ENCODE data around the gene BPI. TPM values are rescaled to one million over a fixed set of nuclear protein-coding genes. Genes with fewer than 3 reads are reported as not detected.
A peak's percentile ranks its signal among the peaks of the same experiment; 100 is the strongest.
"Not testable (repeated sequence)": the region's sequence is repeated elsewhere in the genome, so short reads cannot be mapped to it uniquely, and the experiment has no call there.

BPI gene
- total RNA-seq, 2 donors from 2014 or later: not detected

GRCh38 chr20:38320221-38320620, 16.3 kb downstream of the BPI start:
- intact Hi-C loops (cut with DNase I, micrococcal nuclease): loop anchor here in 1 of 2 donors (10.0 kb wide), 1 partner anchor 85 kb away; no protein-coding TSS in a partner anchor
- DNase-seq: no peak
- ATAC-seq: no peak

DNA sequence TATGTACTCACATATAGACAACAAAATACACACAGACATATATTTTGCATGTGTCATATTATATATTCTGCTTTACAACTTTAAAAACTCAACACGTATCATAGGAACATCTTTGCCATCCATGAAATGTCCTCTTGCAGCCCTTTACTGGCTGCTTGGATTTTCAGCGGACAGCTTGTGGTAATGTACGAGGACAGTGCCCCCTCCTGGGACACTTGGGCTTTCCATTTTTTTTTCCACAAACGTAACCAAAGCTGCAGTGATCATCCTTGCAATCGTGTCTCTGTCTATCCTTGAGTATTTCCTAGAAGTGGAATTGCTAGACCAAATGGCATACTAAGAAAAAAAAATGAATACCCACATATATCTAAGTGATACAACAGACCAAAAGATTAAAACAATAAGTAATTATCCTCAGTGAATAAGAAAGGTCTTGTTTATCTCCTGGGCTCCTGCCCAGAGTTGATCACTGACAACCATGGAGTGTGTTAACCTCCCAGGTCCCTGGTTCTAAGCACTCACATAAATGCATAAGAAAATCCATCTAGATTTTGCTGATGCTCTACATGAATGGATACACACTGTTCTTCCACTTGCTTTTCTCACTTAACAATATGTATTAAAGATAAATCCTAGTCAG, 18.1 kb downstream of the BPI start:
- intact Hi-C loops (cut with DNase I, micrococcal nuclease): loop anchor here in 1 of 2 donors (10.0 kb wide), 1 partner anchor 87 kb away; no protein-coding TSS in a partner anchor
- DNase-seq (peak in 1 of 2 donors; percentile 10), ATAC-seq (no peak)

DNA sequence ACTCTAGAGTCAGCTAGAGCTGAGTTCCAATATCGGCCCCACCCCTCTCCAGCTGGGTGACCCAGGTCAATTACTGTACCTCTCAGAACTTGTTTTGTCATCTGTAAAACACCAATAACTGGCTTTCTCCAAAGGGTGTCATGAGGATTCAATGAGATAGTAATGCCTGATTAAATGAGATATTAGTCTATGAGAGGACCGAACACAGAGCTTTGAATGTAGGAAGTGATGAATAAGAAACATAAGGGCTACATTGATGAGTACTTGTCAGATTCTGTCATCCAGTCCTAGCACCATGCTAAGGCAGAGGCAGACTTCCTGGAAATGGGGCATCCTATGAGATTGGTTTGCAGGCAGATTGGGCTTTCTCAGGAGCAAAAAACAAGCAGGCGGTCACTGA, 20.2 kb downstream of the BPI start:
- intact Hi-C loops (cut with DNase I, micrococcal nuclease): loop anchor here in 1 of 2 donors (10.0 kb wide), 1 partner anchor 89 kb away; no protein-coding TSS in a partner anchor
- ATAC-seq: no peak
- DNase-seq: no peak

DNA sequence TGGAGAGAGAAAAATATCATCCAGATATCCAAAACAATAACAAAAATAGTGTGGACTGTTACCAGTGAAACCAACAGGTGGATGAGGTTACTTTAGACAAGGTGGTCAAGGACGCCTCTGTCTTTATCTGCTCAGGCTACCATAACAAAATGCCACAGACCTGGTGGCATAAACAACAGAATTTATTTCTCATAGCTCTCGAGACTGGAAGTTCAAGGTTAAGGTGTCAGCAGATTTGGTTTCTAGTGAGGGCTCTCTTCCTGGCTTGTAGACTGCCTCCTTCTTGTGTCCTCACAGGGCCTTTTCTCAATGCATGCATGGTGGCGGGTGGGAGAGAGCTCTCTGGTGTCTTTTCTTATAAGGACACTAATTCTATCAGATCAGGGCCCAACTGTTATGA, 21.2 kb downstream of the BPI start:
- ATAC-seq (no peak), DNase-seq (no peak)
- intact Hi-C loops (cut with DNase I, micrococcal nuclease): loop anchor here in 1 of 2 donors (10.0 kb wide), 1 partner anchor 90 kb away; no protein-coding TSS in a partner anchor

DNA sequence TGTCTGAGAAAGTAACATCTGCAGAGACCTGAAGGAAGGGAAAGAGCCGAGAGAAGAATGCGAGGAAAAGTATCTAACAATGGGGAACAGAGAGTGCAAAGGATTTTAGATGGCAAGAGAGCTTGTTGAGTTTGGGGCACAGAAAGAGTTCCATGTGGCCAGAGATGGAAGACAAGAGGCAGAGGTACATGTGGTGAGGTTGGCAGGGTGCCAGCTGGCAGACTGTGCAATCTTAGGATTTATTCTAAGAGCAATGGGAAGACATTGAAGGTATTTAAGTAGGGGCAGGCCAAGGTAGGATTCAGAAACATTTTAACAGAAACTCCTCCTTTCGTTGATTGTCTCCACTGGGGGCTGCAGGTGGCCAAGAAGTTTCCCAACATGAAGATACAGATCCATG, 21.9 kb downstream of the BPI start:
- intact Hi-C loops (cut with DNase I, micrococcal nuclease): loop anchor here in 1 of 2 donors (10.0 kb wide), 1 partner anchor 91 kb away; no protein-coding TSS in a partner anchor
- ATAC-seq (no peak), DNase-seq (no peak)

- no peak for ATAC-seq
- intact Hi-C loops (cut with DNase I, micrococcal nuclease): loop anchor here in 1 of 2 donors (10.0 kb wide), 1 partner anchor 92 kb away; no protein-coding TSS in a partner anchor
- no peak for DNase-seq
These were observed 22.4 kb downstream of the BPI start for GRCh38 chr20:38326309-38326708.

DNA sequence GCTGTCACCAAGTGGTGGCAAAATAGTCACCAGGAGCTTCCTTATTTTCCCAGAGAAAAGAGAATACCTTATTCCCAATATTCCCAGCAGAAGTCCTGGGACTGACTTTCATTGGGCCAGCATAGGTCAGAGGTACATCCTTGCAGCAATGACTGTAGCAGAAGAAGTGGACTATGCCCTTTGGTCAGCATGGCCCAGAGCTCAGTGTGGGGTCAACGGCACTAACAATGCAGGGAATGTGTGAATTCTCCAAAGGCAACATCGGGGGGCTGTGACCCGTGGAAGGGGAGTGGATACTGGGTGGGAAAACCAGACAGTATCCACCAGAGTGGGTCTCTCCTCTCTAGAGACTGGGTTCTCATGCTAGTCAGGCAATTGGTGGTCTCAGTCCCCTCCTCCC, 26.7 kb downstream of the BPI start:
- DNase-seq (no peak), ATAC-seq (no peak)
- intact Hi-C loops (cut with DNase I, micrococcal nuclease): no loop called here

- DNase-seq (no peak), ATAC-seq (no peak)
- intact Hi-C loops (cut with DNase I, micrococcal nuclease): no loop called here
These were observed 27.3 kb downstream of the BPI start for GRCh38 chr20:38331245-38331644.

- intact Hi-C loops (cut with DNase I, micrococcal nuclease): no loop called here
- no peak for DNase-seq
- ATAC-seq: no peak
These were observed 27.9 kb downstream of the BPI start for GRCh38 chr20:38331814-38332213.

- intact Hi-C loops (cut with DNase I, micrococcal nuclease): no loop called here
- DNase-seq (no peak), ATAC-seq (no peak)
These were observed 30.1 kb downstream of the BPI start for GRCh38 chr20:38334016-38334415.

GRCh38 chr20:38336726-38337125, 32.8 kb downstream of the BPI start:
- ATAC-seq: no peak
- DNase-seq: no peak
- intact Hi-C loops (cut with DNase I, micrococcal nuclease): no loop called here

DNA sequence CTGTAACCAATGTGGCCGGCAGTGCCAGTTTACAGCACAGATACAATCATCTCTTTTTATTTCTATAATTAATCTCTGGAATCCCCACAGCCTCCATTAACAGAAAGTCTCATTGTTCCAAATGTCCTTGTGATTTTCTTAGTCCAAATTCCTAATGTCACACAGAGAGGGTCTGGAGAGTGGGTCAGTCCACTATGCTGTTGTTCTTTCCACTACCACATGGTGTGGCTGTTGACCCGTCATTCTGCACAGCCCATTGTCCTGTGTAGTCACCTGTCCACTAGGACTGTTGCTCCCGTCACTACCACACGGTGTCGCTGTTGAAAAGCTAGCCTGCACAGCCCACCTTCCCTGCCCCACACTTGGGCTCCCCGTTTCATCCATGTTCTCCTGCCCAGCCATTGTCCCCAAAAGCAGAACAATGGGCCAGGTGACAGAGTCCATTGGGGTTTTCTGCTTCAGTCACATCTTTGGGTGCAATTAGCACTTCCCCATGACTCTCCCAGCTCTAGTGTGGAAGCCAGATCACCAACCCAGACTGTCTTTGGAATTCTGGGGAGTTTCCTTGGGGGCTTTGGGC, 33.7 kb downstream of the BPI start:
- intact Hi-C loops (cut with DNase I, micrococcal nuclease): no loop called here
- DNase-seq (no peak), ATAC-seq (peak; percentile 33)

DNA sequence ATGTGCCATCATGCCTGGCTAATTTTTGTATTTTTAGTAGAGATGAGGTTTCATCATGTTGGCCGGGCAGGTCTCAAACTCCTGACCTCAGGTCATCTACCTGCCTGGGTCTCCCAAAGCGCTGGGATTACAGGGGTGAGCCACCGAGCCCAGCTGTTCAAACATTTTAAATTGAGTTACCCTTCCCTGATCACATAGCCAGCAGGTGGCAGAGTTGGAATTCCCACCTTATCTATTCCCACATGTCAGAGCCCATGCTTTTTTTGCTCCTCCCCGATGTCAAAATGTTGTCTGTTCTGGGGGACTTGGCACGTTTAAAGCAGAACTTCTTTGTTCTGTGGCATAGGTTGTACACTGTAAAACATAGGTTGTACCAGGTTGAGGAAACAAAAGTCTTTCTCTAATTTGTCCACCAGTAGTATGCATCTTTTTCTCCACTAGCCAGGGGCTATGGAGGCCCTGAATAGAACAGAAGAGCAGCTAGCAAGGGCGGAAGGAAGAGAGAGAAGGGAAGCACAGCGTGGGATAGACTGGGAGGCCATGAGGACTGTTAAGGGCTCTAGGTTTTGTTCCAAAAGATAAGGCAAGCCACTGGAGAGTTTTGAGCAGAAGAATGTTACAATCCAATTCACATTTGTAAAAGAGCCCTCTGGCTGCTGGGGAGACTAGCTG, 35.0 kb downstream of the BPI start:
- peak; percentile 37 for ATAC-seq
- no peak for DNase-seq
- intact Hi-C loops (cut with DNase I, micrococcal nuclease): no loop called here

- DNase-seq; ATAC-seq; intact Hi-C loops (cut with DNase I, micrococcal nuclease): not testable (repeated sequence)
These were observed 35.6 kb downstream of the BPI start for GRCh38 chr20:38339521-38339896.

DNA sequence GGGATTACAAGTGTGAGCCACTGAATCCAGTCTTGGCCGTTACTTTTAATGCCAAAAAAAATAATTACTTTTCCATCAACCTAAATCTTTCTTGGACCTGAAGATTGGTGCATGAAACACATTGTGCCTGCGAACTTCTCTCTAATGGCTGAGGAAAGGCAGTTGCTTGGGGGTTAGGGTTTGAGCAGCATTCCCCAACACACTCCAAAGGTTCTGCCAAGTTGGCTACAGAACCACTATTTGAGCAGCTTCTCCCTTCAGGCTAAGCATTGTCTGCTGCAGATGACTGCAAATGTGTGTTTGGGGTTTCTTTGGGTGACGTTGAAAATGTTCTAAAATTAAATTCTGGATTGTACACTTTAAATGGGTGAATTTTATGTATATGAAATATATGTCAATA, 36.0 kb downstream of the BPI start:
- intact Hi-C loops (cut with DNase I, micrococcal nuclease): no loop called here
- DNase-seq: no peak

DNA sequence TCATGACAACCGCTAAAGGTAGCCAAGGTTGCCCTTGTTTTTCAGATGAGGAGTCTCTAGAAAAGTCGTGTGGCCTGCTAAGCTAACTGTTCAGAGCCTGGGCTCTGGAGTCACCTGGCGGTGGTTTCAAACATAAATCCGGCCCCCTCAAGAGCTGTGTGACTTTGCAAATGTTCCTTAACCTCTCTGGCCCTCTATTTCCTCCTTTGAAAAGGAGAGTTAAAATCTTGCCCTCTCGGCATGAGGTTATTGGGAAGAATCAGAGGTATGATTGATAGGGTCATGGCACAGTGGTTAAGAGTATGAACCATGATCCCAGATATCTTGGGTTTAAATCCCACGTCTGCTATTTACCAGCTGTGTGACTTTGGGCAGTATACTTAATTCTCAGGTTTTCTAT, 36.7 kb downstream of the BPI start:
- DNase-seq: no peak
- intact Hi-C loops (cut with DNase I, micrococcal nuclease): no loop called here
- no peak for ATAC-seq

More for the DNA sequence above, 36.0 kb downstream of the BPI start:
- no peak for ATAC-seq

GRCh38 chr20:38342216-38342615, 38.3 kb downstream of the BPI start:
- no peak for DNase-seq
- ATAC-seq: no peak
- intact Hi-C loops (cut with DNase I, micrococcal nuclease): no loop called here

DNA sequence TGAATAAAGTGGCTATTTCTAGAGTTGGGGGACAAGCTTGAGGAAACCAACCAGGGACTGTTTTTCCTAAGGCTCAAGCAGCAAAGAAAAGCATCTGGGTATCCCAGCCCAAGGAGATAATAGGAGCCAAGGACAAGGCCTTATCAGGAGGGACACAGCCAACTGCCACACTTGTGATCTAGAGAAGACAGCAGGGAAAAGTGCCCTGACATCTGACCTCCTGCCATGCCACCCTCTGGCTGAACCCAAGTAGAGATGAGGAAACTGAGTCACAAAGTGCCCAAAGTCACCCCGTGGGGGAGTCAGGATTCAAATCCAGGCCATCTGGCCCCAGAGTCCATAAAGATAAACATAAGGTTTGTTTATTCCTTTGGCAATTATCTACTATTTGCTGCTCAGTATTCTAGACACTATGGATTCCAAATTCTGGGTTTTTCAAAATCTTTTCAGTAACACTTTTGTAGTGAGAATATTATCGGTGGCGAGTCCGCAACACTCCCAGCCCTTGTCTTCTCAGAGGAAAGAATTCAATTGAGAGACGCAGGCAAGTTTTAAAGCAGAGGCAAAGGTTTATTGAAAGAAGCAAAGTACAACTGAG, 38.9 kb downstream of the BPI start:
- DNase-seq: no peak

DNA sequence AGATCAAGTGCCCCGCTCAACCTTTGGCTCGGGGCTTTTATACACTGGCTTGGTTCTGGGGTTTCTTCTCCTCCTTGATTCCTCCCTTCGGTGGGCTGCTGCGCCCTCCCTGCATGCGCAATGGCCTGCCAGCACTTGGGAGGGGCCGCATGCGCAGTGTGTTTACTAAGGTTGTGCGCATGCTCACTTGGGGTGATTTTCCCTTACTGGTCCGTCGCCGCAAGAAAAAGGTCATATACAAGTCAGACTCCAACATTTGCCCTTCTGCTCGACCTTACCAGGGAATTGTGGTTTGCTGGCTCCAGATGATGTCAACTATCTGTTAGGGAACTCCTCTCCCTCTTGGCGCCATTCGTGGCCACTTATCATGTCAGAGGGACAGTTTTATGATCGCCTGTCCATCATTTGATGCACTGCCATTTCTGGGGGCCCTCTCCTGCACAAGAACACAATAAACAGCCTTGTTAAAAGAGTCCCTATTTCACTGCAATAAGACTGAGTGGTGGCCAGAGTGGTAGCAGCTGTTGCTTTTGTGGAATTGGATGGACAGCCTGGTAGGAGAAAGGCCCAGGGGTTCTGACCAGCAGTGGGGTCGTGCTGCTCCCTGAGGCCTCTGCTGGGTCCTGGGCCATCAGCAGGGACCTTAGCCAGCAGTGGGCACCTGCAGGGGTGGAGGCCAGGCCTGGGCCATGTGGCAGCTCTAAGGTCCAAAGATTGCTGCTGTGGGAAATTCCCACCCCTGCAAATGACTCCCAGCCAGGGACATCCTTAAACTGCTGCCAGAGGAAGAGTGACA, 39.6 kb downstream of the BPI start:
- intact Hi-C loops (cut with DNase I, micrococcal nuclease): no loop called here
- peak; percentile 55 to 72 for DNase-seq
- ATAC-seq: peak; percentile 81

More for the DNA sequence above, 38.9 kb downstream of the BPI start:
- ATAC-seq: peak; percentile 55
- intact Hi-C loops (cut with DNase I, micrococcal nuclease): no loop called here
